Activated T-cell treated with anti-CD3 and anti-CD28 coated beads, Interleukin-2, amount 50 U/mL, for 24 hours (primary cell): Measurements from ENCODE around the gene KLHL12.
A peak's percentile ranks its signal among the peaks of the same experiment; 100 is the strongest.

Source experiments
- DNase-seq: peaks from one replicate; pipeline ENCODE4 v3.0.0-alpha.2; 2020
- H3K27ac Mint-ChIP-seq: 2 replicates; pipeline ENCODE4 v1.8.0; 2020; ENCODE audit warnings: mild to moderate bottlenecking, mixed read lengths
- H3K27me3 Mint-ChIP-seq: 2 replicates; pipeline ENCODE4 v1.8.0; 2020; ENCODE audit warnings: mixed read lengths
- H3K36me3 Mint-ChIP-seq: 2 replicates; pipeline ENCODE4 v1.8.0; 2020; ENCODE audit warnings: low read depth, mixed read lengths
- H3K4me1 Mint-ChIP-seq: 2 replicates; pipeline ENCODE4 v1.8.0; 2020; ENCODE audit warnings: low read depth, mixed read lengths
- H3K4me3 Mint-ChIP-seq: 2 replicates; pipeline ENCODE4 v1.8.0; 2020; ENCODE audit warnings: mild to moderate bottlenecking, moderate library complexity, mixed read lengths
- H3K9me3 Mint-ChIP-seq: 2 replicates; pipeline ENCODE4 v1.8.0; 2020; ENCODE audit warnings: mixed read lengths

Gene KLHL12

DNA sequence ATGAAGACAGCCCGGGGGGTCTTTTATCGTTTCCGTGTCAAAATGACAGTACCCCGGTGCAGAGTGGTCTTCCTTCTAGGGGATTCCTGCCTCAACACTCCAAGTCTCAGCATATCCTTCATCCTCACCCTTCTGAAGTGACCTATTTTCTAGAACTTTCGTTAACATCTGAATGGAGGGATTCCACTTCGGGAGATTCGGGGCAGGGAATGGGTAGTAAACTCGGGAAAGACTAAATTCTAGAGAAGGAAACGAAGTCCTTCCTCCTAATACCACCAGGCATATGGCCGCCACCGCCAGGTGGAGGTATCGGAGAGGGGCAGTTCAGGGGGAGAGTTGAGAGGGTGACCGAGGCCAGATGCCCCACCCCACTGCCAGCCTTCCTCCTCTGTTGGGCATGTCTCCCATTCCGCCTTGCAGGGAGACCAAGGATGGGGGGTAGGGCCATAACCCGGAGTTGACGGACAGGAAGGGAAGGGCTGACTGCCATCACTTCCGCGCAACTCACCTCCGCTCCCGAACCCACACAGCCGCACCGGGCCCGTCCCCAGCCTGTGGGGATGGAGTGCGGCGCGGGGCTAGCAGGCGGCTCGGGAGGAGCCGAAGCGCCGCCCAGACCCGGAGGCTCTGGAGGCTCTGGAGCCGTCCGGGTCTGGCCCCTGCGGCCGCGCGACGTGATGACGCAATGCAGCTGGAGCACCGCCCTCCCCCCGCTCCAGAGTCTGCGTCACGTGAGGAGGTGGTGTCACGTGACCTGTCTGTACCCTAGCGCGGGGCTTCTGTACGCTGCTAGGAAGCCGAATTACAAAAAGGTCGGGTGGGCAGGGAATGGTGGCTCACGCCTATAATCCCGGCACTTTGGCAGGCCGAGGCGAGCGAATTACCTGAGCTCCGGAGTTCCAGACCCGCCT, at the start of gene KLHL12:
Gene KLHL12, minus strand, starts transcription at position 654 of the 911 bp plus-strand sequence. CDS start 2,072 bp downstream, outside the sequence.
- no peaks in the 10 kb centered on the region for H3K27me3 Mint-ChIP-seq
- peaks cover 39% of the 10 kb centered on the region for H3K36me3 Mint-ChIP-seq
- H3K9me3 Mint-ChIP-seq, result no peaks in the 10 kb centered on the region
- peaks cover 38% of the 10 kb centered on the region for H3K4me1 Mint-ChIP-seq
- peak within 1 kb of the TSS; percentile 94 for H3K4me3 Mint-ChIP-seq
- H3K27ac Mint-ChIP-seq, result peak within 1 kb of the TSS; percentile 95
- peak; percentile 96 for DNase-seq

DNA sequence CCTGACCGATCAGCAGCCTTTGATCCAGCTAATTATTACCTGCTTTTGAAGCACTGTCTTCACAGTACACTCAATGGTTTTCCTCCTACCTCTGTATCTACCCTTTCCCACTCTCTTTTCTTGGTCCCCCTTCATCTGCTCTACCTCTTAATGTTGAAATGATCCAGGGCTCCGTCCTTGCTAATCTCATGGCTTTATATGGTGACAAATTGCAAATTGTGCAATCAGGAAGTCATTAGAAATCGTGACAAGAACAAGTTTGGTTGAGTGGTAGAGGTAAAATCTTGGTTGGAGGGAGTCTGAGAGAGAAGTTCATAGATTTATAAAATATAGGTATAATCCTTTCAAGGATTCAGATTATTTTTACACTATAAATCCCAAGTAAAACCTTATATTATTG, 49.6 kb upstream of the KLHL12 start:
- no peak overlapping the region for H3K27ac Mint-ChIP-seq
- no peak overlapping the region for H3K4me3 Mint-ChIP-seq
- peaks cover 17% of the 10 kb centered on the region for H3K27me3 Mint-ChIP-seq
- no peak for DNase-seq
- H3K4me1 Mint-ChIP-seq, result no peaks in the 10 kb centered on the region
- no peaks in the 10 kb centered on the region for H3K9me3 Mint-ChIP-seq
- H3K36me3 Mint-ChIP-seq, result no peaks in the 10 kb centered on the region

DNA sequence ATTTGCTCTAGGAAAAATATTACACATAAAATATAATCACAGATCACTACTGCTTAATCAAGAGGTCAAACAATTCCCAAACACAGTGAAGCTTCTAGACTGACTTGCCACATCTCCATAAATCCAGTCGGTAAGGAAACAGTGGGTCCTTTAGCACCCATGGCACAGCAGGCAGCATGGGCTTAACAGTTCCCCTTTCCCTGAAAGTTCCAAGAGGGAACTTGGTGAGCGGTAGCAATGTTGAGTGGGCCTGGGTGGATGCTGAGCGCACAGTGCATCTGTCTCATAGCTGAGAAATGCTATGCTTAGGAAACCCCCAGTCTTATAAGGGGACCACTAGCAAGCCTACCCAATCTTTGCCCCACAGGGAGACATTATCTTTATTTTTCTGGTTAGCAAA, 47.8 kb upstream of the KLHL12 start:
- Mint-ChIP-seq H3K36me3 (no peaks in the 10 kb centered on the region), H3K27me3 (peaks cover 14% of the 10 kb centered on the region), H3K9me3 (no peaks in the 10 kb centered on the region), H3K27ac (no peak overlapping the region), H3K4me1 (no peaks in the 10 kb centered on the region), H3K4me3 (no peak overlapping the region)
- DNase-seq, result no peak

DNA sequence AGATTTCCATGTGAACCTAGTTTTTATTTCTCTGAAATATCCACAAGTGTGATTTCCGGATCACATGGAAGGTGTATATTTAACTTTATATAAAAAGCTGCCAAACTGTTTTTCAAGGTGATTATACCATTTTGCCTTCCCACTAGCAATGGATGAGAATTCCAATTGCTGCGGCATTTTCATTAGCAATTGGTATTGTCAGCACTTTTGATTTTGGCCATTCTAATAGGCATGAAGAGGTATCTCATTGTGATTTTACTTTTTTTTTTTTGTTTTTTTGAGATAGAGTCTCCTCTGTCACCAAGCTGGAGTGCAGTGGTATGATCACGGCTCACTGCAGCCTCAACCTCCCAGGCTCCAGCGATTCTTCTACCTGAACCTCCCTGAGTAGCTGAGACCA, 45.0 kb upstream of the KLHL12 start:
- H3K27ac Mint-ChIP-seq, result no peak overlapping the region
- peaks cover 19% of the 10 kb centered on the region for H3K4me1 Mint-ChIP-seq
- H3K27me3 Mint-ChIP-seq, result peaks cover under 1% of the 10 kb centered on the region
- DNase-seq, result no peak
- no peak overlapping the region for H3K4me3 Mint-ChIP-seq
- H3K36me3 Mint-ChIP-seq, result no peaks in the 10 kb centered on the region
- no peaks in the 10 kb centered on the region for H3K9me3 Mint-ChIP-seq

DNA sequence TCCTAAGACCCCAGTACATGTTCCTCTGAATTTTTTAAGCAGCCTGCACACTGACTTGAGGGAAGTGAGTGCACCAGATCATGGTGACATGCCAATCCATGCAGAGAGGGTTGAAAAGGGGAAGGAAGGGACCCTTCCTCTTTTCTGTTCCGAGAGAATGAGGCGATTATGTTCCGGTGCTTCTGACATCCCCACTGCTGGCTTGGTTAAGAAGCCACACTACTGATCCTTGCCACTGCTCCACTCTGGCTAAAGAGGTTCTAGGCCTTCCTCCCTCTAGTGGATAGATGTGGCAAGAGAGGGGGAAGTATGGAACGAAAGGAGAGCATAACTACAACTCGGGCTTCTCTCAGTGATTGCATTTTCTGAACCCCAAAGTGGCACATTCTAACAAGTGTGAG, 41.9 kb upstream of the KLHL12 start:
- peaks cover 38% of the 10 kb centered on the region for H3K4me1 Mint-ChIP-seq
- DNase-seq, result no peak
- H3K27me3 Mint-ChIP-seq, result no peaks in the 10 kb centered on the region
- no peaks in the 10 kb centered on the region for H3K9me3 Mint-ChIP-seq
- H3K27ac Mint-ChIP-seq, result no peak overlapping the region
- peaks cover 22% of the 10 kb centered on the region for H3K36me3 Mint-ChIP-seq
- H3K4me3 Mint-ChIP-seq, result no peak overlapping the region

DNA sequence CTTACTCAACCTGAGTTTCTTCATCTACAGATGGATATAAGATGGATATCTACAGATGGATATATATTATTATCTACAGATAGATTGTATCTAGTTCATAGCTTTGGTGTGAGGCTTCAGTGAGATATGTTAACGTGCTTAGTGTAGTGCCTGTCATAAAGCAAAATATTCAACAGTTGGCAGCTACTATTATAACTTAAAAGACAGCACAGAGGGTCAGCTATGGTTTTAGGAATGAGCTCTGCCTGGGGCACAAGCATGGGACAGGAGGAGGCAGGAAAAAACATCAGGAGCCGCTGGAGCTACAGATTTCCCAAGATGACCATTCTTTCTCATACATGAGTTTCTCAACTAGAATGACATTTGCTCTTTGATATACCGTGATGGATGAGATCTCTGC, 41.3 kb upstream of the KLHL12 start:
- peaks cover 38% of the 10 kb centered on the region for H3K4me1 Mint-ChIP-seq
- no peak for DNase-seq
- peaks cover 28% of the 10 kb centered on the region for H3K36me3 Mint-ChIP-seq
- H3K27me3 Mint-ChIP-seq, result no peaks in the 10 kb centered on the region
- H3K27ac Mint-ChIP-seq, result no peak overlapping the region
- peak overlapping the region; percentile 83 for H3K4me3 Mint-ChIP-seq
- no peaks in the 10 kb centered on the region for H3K9me3 Mint-ChIP-seq

DNA sequence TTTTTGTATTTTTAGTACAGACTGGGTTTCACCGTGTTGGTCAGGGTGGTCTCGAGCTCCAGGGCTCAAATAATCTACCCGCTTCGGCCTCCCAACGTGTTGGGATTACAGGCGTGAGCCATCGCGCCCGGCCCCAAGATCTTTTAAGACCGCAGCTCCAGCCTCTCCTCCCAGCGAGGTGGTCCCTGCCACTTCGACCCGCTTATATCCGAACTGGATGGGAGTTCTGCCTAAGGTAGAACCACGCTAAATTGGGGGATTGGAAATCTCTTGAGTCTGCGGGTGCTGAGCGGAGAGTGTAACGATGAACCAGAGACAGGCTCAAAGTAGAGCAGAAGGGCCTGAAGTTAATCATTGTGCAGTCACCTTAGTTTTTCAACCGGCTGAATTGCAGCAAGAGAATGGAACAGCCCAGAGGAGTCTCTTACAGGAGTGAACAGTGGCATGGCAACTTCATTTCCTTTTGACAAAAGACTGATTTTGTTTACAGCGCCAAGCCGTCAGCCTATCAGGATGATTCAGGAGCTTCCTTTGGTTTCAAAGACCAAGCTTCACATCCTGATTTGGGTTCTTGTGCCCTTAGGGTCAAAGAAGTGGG, 40.7 kb upstream of the KLHL12 start:
- Mint-ChIP-seq H3K27me3 (no peaks in the 10 kb centered on the region), H3K27ac (peak overlapping the region; percentile 90), H3K4me3 (peak overlapping the region; percentile 83), H3K36me3 (peaks cover 34% of the 10 kb centered on the region), H3K4me1 (peaks cover 38% of the 10 kb centered on the region), H3K9me3 (no peaks in the 10 kb centered on the region)
- no peak for DNase-seq

DNA sequence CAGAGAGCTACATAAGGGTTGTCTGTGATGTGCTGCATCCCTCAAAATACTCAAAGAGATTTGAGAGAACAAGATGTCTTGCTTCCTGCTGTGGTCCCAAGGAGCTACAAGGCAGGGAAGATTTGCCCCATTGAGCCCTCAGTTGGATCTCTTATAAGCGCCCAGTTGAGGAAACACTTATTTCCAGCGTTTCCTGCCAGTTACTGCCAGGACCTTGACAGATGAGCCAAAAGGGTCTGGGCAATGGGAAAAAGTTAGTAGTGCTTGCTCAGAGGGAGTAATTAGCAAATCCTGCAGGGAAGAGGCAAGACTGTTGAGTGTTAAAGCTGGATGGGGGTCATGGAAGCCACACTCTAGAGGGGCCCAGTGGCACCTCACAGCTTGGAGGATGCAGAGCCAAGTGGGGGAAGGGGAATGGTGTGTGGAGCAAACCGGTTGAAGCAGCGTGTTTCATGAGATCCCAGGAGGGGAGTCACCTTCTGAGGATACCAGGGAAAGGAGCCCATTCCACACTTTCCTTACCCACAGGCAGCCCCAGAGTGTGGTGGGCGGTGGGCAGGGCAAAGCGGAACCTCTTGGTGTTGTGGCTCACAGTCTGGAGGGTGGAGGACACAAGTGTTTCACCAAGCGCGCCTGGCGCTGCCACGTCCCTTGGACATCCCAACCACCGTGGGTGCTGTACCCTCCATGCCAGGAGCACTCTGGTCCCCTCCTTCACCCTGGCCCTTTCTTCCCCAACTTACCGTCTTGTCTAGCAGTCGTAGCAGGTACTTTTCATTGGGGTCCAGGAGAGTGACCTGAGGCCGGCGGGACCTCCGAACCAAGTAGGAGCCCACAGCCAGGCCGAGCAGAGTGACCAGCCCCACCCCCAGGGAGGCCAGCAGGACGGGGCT, 39.2 kb upstream of the KLHL12 start:
- H3K27ac Mint-ChIP-seq, result peak overlapping the region; percentile 84
- no peak for DNase-seq
- H3K36me3 Mint-ChIP-seq, result peaks cover 45% of the 10 kb centered on the region

DNA sequence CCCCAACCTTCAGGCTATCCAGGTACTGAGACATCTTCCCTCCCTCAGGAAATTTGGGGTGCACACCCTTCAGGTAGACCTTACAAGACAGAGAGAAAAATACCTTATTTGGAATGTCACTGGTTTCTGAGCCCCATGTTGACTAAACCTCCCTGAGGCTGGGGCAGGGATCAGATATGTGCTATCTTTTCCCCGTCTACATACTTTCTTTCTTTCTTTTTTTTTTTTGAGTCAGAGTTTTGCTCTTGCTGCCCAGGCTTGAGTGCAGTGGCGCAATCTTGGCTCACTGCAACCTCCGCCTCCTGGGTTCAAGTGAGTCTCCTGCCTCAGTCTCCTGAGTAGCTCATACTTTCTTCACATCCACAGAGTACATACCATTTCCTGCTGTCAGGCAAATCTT, 38.4 kb upstream of the KLHL12 start:
- H3K27ac Mint-ChIP-seq, result peak overlapping the region; percentile 48
- no peaks in the 10 kb centered on the region for H3K9me3 Mint-ChIP-seq
- peaks cover 38% of the 10 kb centered on the region for H3K4me1 Mint-ChIP-seq
- DNase-seq, result no peak
- H3K36me3 Mint-ChIP-seq, result peaks cover 52% of the 10 kb centered on the region
- H3K4me3 Mint-ChIP-seq, result peak overlapping the region; percentile 81
- H3K27me3 Mint-ChIP-seq, result no peaks in the 10 kb centered on the region

More for the DNA sequence above, 39.2 kb upstream of the KLHL12 start:
- Mint-ChIP-seq H3K9me3 (no peaks in the 10 kb centered on the region), H3K4me1 (peaks cover 38% of the 10 kb centered on the region), H3K27me3 (no peaks in the 10 kb centered on the region), H3K4me3 (peak overlapping the region; percentile 81)

DNA sequence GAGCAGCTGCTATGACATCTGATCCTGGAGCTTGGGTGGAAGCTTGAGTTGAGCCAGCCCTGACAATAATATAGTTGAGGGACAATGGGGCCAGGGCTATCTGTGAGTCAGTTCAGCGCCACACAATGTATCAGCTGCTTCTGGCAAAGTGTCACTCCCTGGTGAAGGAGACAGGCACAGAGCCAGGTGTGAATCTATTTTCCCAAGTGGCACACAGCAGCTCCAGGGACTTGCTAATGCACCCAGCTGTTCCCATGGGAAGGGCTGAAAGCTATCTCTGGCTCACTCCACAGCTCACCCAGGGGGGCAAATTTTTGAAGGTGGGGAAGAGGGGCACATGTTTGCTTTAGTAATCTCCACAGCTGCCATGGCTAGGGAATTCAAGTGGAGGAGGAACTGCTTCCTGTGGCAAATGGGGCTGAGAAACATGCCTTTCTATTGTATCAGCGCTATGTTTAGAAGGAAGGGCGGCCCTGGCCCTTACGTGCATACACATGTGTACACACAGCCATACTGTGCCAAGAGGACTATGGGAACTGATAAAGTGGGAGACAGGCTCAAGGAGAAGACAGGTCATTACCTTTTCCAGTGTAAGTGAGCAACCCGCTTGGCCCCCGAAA, 37.9 kb upstream of the KLHL12 start:
- peak overlapping the region; percentile 48 for H3K27ac Mint-ChIP-seq
- H3K4me1 Mint-ChIP-seq, result peaks cover 38% of the 10 kb centered on the region
- H3K4me3 Mint-ChIP-seq, result peak overlapping the region; percentile 81
- H3K27me3 Mint-ChIP-seq, result no peaks in the 10 kb centered on the region
- H3K9me3 Mint-ChIP-seq, result no peaks in the 10 kb centered on the region
- no peak for DNase-seq
- H3K36me3 Mint-ChIP-seq, result peaks cover 52% of the 10 kb centered on the region

DNA sequence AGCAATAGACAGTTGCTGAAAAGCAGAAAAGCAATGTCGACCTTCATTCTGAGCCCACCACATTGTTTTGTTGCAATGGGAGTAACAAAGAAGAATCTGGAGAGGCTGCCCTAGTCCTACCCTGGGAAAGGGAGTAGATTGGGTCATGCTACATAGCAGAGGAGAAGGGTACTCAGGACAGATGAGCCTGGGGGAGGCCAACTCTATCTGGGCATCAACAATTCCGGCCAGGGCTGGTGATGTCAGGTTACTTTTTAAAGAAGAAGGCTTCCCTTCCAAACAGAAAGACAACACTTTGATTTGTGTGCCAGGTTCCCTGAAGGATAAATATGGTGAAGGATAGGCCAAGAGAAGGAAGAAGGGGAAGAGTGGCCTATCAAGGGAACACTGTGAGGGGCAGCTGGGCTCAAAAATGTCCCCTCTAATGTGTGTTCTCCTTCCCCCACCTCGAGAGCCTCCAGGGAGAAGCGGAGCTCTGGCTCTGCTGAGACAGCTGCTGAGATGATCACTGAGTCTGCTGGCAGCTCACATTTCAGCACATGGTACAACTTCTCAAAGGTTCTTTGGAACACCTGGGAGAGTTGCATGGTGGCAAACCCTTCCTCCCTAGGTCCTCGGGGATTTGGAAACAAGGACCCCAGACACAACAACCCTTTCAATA, 34.3 kb upstream of the KLHL12 start:
- H3K4me3 Mint-ChIP-seq, result no peak overlapping the region
- peaks cover 61% of the 10 kb centered on the region for H3K36me3 Mint-ChIP-seq
- H3K27ac Mint-ChIP-seq, result no peak overlapping the region
- H3K4me1 Mint-ChIP-seq, result peaks cover 37% of the 10 kb centered on the region
- no peak for DNase-seq
- H3K27me3 Mint-ChIP-seq, result no peaks in the 10 kb centered on the region
- H3K9me3 Mint-ChIP-seq, result no peaks in the 10 kb centered on the region

DNA sequence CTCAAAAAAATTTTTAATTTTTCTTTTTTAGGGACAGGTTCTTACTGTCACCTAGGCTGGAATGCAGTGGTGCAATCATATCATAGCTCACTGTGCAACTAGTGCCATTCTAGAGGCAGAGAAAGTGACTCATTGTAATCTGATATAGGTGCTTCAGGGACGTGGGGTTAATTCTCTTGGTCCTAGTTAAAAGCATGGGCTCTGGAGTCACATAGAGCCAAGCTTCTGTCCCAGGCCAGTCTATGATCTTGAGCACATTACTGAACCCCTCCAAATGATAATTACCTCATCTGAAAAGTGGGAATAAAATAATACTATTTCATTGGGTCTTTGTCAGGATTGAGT, 32.2 kb upstream of the KLHL12 start:
- peaks cover 40% of the 10 kb centered on the region for H3K4me1 Mint-ChIP-seq
- H3K27me3 Mint-ChIP-seq, result no peaks in the 10 kb centered on the region
- peaks cover 52% of the 10 kb centered on the region for H3K36me3 Mint-ChIP-seq
- no peak for DNase-seq
- no peak overlapping the region for H3K4me3 Mint-ChIP-seq
- no peak overlapping the region for H3K27ac Mint-ChIP-seq
- H3K9me3 Mint-ChIP-seq, result no peaks in the 10 kb centered on the region

DNA sequence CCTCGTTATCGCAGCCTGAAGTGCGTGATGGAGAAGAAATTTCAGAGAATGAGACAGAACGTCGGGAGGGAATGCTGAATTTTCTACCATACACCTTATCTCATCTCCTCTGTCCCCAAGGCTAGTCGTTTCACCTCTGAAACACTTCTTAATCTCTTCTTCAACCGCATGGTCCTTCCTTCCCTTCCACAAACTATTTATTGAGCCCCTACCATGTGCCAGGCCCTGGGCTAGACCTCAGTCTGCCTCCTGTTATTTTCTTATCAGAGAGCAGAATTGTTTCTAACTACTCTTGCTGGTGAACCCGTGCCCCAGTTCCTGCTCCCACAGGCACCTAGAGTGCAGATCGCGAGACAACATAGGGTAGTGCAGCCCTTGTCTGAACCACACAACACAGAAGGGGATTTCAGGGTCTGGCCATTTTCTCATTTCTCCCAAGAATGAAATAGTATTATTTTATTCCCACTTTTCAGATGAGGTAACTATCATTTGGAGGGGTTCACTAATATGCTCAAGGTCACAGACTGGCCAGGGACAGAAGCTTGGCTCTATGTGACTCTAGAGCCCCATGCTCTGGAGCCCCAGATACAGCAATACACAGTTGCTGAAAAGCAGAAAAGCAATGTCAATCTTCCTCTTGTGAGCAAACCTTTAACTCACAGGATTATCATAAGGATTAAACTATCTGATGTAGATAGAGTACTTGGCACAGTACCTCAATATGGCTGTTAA, 31.7 kb upstream of the KLHL12 start:
- Mint-ChIP-seq H3K4me3 (peak overlapping the region; percentile 87), H3K9me3 (no peaks in the 10 kb centered on the region), H3K4me1 (peaks cover 45% of the 10 kb centered on the region), H3K36me3 (peaks cover 52% of the 10 kb centered on the region), H3K27me3 (no peaks in the 10 kb centered on the region), H3K27ac (peak overlapping the region; percentile 77)
- no peak for DNase-seq
